KMS-11 (cell line): ENCODE measurements around the gene PHC1.

Experiments
- H2AFZ ChIP-seq: fragments of 200-600 bp; sonication (generic); 2 replicates; pipeline ENCODE4 v1.6.1; 2016; ENCODE audit warnings: antibody characterized with exemption, mixed run types, low read depth
- H3K27ac ChIP-seq: fragments of 200-600 bp; sonication (generic); 2 replicates; pipeline ENCODE4 v1.6.1; 2016; ENCODE audit warnings: mild to moderate bottlenecking, mixed run types
- H3K27me3 ChIP-seq: fragments of 200-600 bp; sonication (generic); 2 replicates; pipeline ENCODE4 v1.6.1; 2017; ENCODE audit warnings: mild to moderate bottlenecking, low read depth, mixed run types, moderate library complexity; ENCODE audit not compliant: insufficient read depth
- H3K36me3 ChIP-seq: fragments of 200-600 bp; sonication (generic); 2 replicates; pipeline ENCODE4 v1.6.1; 2017; ENCODE audit warnings: mild to moderate bottlenecking, mixed run types; ENCODE audit not compliant: insufficient read depth
- H3K4me1 ChIP-seq: fragments of 200-600 bp; sonication (generic); 2 replicates; pipeline ENCODE4 v1.6.1; 2016; ENCODE audit warnings: mild to moderate bottlenecking, low read depth, mixed run types; ENCODE audit not compliant: poor library complexity, severe bottlenecking
- H3K4me2 ChIP-seq: fragments of 200-600 bp; sonication (generic); 2 replicates; pipeline ENCODE4 v1.7.0; 2016; ENCODE audit warnings: mild to moderate bottlenecking, mixed run types
- H3K4me3 ChIP-seq: fragments of 200-600 bp; sonication (generic); IDR thresholded peaks from 2 replicates; pipeline ENCODE4 v1.6.1; 2017; ENCODE audit warnings: low read depth, low read length, mixed read lengths; ENCODE audit not compliant: insufficient read depth
- H3K79me2 ChIP-seq: fragments of 200-600 bp; sonication (generic); 2 replicates; pipeline ENCODE4 v1.6.1; 2016; ENCODE audit warnings: low read depth, mixed run types; ENCODE audit not compliant: insufficient read depth
- H3K9ac ChIP-seq: fragments of 200-600 bp; sonication (generic); 2 replicates; pipeline ENCODE4 v1.6.1; 2016; ENCODE audit warnings: mild to moderate bottlenecking, mixed run types
- H4K20me1 ChIP-seq: fragments of 200-600 bp; sonication (generic); 2 replicates; pipeline ENCODE4 v1.6.1; 2016; ENCODE audit warnings: mild to moderate bottlenecking, mixed run types; ENCODE audit not compliant: insufficient read depth
- TF ChIP-seq, protein P1 (sequence below): fragments of 200-600 bp; sonication (generic); conservative IDR thresholded peaks from 2 replicates; pipeline ENCODE4 v1.6.1; 2017; ENCODE audit warnings: low read depth, mild to moderate bottlenecking, antibody characterized with exemption, low read length, moderate library complexity, mixed read lengths

The PHC1 gene

DNA sequence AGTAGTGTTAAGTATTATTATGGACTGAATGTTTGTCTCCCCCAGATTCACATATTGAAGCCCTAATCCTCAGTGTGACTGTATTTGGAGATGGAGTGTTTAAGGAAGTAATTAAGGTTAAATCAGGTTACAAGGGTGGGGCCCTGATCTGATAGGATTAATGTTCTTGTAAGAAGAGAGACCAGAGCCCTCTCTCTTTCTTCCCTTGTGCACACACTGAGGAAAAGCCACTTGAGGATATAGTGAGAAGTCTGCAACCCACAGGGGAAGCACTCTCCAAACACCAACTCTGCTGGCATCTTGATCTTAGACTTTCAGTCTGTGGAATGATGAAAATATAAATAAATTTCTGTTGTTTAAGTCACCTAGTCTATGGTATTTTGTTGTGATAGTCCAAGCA is 72.9 kb downstream of the PHC1 start:
- no peaks in the 10 kb centered on the region for H3K36me3 ChIP-seq
- no peaks in the 10 kb centered on the region for H4K20me1 ChIP-seq
- no peaks in the 10 kb centered on the region for H3K79me2 ChIP-seq
- H3K27me3 ChIP-seq, result no peaks in the 10 kb centered on the region
- H3K4me2 ChIP-seq, result no peak overlapping the region
- H3K4me1 ChIP-seq, result no peaks in the 10 kb centered on the region
- H3K9ac ChIP-seq, result no peak overlapping the region
- H3K27ac ChIP-seq, result no peak overlapping the region
- TF ChIP-seq, protein P1, sequence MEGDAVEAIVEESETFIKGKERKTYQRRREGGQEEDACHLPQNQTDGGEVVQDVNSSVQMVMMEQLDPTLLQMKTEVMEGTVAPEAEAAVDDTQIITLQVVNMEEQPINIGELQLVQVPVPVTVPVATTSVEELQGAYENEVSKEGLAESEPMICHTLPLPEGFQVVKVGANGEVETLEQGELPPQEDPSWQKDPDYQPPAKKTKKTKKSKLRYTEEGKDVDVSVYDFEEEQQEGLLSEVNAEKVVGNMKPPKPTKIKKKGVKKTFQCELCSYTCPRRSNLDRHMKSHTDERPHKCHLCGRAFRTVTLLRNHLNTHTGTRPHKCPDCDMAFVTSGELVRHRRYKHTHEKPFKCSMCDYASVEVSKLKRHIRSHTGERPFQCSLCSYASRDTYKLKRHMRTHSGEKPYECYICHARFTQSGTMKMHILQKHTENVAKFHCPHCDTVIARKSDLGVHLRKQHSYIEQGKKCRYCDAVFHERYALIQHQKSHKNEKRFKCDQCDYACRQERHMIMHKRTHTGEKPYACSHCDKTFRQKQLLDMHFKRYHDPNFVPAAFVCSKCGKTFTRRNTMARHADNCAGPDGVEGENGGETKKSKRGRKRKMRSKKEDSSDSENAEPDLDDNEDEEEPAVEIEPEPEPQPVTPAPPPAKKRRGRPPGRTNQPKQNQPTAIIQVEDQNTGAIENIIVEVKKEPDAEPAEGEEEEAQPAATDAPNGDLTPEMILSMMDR, result no peak
- no peak overlapping the region for H2AFZ ChIP-seq
- H3K4me3 ChIP-seq, result no peak overlapping the region

DNA sequence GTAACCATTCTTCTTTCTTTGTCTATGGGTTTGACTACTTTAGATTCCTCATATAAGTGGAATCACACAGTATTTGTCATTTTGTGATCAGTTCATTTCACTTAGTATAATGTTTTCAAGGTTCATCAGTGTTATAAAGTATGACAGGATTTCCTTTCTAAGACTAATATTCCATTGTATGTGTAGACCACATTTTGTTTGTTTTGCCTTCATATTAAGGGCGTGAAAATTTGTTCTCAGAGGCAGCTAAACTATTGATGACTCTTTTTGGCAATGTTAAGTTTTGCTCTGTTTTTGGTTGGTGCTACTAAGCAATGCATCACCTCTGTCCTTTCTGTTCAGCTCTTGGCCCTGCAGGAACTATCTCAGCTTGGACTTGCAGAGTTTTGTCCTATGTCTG is 73.4 kb downstream of the PHC1 start:
- Histone ChIP-seq H3K79me2 (no peaks in the 10 kb centered on the region), H3K27me3 (no peaks in the 10 kb centered on the region), H2AFZ (no peak overlapping the region), H3K4me2 (no peak overlapping the region), H4K20me1 (no peaks in the 10 kb centered on the region), H3K27ac (no peak overlapping the region), H3K9ac (no peak overlapping the region), H3K4me3 (no peak overlapping the region), H3K36me3 (no peaks in the 10 kb centered on the region), H3K4me1 (no peaks in the 10 kb centered on the region)
- TF ChIP-seq, protein P1, result no peak

DNA sequence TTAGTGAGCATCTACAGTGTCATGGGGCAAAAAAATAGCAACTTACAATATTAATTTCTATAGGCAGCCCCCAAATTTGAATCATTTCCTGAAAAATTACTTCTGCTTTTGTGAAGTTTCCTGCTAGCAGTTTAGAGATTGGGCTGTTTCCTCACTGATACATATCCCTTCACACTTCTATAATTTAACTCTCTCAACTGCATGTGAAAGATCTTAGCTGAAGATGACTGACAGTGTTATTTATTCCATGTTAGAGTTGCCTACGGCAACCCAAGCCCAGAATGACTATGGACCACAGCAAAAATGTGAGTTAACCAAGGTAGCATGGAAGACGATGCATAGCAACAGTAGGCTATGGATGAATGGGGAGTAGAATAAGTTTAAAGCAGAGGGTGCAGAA is 75.1 kb downstream of the PHC1 start, which contains the start of gene KLRG1:
Gene KLRG1 (plus strand): TSS at position 134 of the 400 bp plus-strand sequence. CDS start 90 bp downstream, at position 224.
- no peak within 1 kb of the TSS for H3K9ac ChIP-seq
- H4K20me1 ChIP-seq, result no peaks in the 10 kb centered on the region
- no peaks in the 10 kb centered on the region for H3K27me3 ChIP-seq
- no peak within 1 kb of the TSS for H3K4me2 ChIP-seq
- H3K27ac ChIP-seq, result no peak within 1 kb of the TSS
- no peak within 1 kb of the TSS for H2AFZ ChIP-seq
- TF ChIP-seq, protein P1, result no peak
- no peak within 1 kb of the TSS for H3K4me3 ChIP-seq
- no peaks in the 10 kb centered on the region for H3K4me1 ChIP-seq
- no peaks in the 10 kb centered on the region for H3K36me3 ChIP-seq
- no peaks in the 10 kb centered on the region for H3K79me2 ChIP-seq
